ENCODE data around the gene SHISAL1.
"Not testable (repeated sequence)": the region's sequence is repeated elsewhere in the genome, so short reads cannot be mapped to it uniquely, and the experiment has no call there.

SHISAL1 gene

GRCh38 chr22:44256556-44257485 lies 55.9 kb downstream of the SHISAL1 start:
- DNase-seq, result no peak

- DNase-seq, result no peak
Measured at GRCh38 chr22:44256085-44256484, 56.7 kb downstream of the SHISAL1 start.

- no peak for DNase-seq
Measured at GRCh38 chr22:44254811-44255210, 57.9 kb downstream of the SHISAL1 start.

- DNase-seq, result no peak
Measured at GRCh38 chr22:44249376-44250147, 63.2 kb downstream of the SHISAL1 start.

GRCh38 chr22:44248926-44249325 lies 63.8 kb downstream of the SHISAL1 start:
- no peak for DNase-seq

GRCh38 chr22:44247923-44248892 lies 64.5 kb downstream of the SHISAL1 start:
- DNase-seq, result no peak

- DNase-seq, result no peak
Measured at GRCh38 chr22:44247346-44247745, 65.4 kb downstream of the SHISAL1 start.

GRCh38 chr22:44246615-44247326 lies 66.0 kb downstream of the SHISAL1 start:
- no peak for DNase-seq

- DNase-seq, result no peak
Measured at GRCh38 chr22:44245867-44246266, 66.9 kb downstream of the SHISAL1 start.

- DNase-seq, result no peak
Measured at GRCh38 chr22:44245438-44245837, 67.3 kb downstream of the SHISAL1 start.

- no peak for DNase-seq
Measured at GRCh38 chr22:44244265-44244822, 68.4 kb downstream of the SHISAL1 start.

GRCh38 chr22:44243761-44244160 lies 69.0 kb downstream of the SHISAL1 start:
- no peak for DNase-seq

- DNase-seq, result no peak
Measured at GRCh38 chr22:44242946-44243724, 69.6 kb downstream of the SHISAL1 start.

GRCh38 chr22:44241121-44241520 lies 71.6 kb downstream of the SHISAL1 start:
- DNase-seq, result not testable (repeated sequence)

- no peak for DNase-seq
Measured at GRCh38 chr22:44237290-44237689, 75.5 kb downstream of the SHISAL1 start.

- not testable (repeated sequence) for DNase-seq
Measured at GRCh38 chr22:44234372-44234771, 78.4 kb downstream of the SHISAL1 start.

- no peak for DNase-seq
Measured at GRCh38 chr22:44231233-44231632, 81.5 kb downstream of the SHISAL1 start.

GRCh38 chr22:44229809-44230208 lies 82.9 kb downstream of the SHISAL1 start:
- no peak for DNase-seq

- no peak for DNase-seq
Measured at GRCh38 chr22:44229331-44229730, 83.4 kb downstream of the SHISAL1 start.

- no peak for DNase-seq
Measured at GRCh38 chr22:44225812-44226211, 86.9 kb downstream of the SHISAL1 start.

All from stimulated activated CD4-positive, alpha-beta T cell treated with anti-CD3 and anti-CD28 coated beads, Interleukin-1b, Interleukin-23, amount 100 ng/mL, for 48 hours (primary cell).